C4-2B (cell line): Measurements from ENCODE around the gene INSL4.

Experiments used
- ZFX ChIP-seq: fragments of 450-650 bp; IDR thresholded peaks from 2 replicates; pipeline ENCODE4 v1.6.1; 2017
- TF ChIP-seq, protein P1 (sequence below): fragments of 450-650 bp; conservative IDR thresholded peaks from 2 replicates; pipeline ENCODE4 v1.5.1; 2017; ENCODE audit warnings: mild to moderate bottlenecking

DNA sequence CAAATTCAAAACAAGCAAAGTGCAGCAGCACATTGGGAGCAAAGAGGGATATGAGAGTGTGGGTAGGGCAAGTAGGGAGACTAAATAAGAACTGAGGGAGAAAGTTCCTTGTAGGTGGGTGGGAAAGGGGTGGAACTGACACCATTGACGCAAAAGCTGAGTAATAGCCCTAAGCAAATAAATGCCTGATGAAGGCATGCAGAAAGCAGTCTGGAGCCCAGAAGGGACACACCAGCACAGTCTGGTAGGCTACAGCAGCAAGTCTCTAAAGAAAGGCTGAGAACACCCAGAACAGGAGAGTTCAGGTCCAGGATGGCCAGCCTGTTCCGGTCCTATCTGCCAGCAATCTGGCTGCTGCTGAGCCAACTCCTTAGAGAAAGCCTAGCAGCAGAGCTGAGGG is at the start of gene INSL4:
- TF ChIP-seq, protein P1, sequence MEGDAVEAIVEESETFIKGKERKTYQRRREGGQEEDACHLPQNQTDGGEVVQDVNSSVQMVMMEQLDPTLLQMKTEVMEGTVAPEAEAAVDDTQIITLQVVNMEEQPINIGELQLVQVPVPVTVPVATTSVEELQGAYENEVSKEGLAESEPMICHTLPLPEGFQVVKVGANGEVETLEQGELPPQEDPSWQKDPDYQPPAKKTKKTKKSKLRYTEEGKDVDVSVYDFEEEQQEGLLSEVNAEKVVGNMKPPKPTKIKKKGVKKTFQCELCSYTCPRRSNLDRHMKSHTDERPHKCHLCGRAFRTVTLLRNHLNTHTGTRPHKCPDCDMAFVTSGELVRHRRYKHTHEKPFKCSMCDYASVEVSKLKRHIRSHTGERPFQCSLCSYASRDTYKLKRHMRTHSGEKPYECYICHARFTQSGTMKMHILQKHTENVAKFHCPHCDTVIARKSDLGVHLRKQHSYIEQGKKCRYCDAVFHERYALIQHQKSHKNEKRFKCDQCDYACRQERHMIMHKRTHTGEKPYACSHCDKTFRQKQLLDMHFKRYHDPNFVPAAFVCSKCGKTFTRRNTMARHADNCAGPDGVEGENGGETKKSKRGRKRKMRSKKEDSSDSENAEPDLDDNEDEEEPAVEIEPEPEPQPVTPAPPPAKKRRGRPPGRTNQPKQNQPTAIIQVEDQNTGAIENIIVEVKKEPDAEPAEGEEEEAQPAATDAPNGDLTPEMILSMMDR: no peak
- TF ChIP-seq ZFX: no peak
